ENCODE measurements around the gene SEC61A1.

SEC61A1 gene

GRCh38 chr3:128076483-128077201 is 24.4 kb downstream of the SEC61A1 start:
- peaks cover 15 to 19% of the 10 kb centered on the region in 2 donors for H3K4me1 ChIP-seq (ENCODE audit: control insufficient read depth in 1 of 2, insufficient read depth in 2 of 2, low read length in 2 of 2)
- H3K9me3 ChIP-seq (ENCODE audit: control insufficient read depth in 1 of 2, low read length in 2 of 2): no peaks in the 10 kb centered on the region
- H3K27me3 ChIP-seq (ENCODE audit: control insufficient read depth in 1 of 2, insufficient read depth in 2 of 2, low read length in 2 of 2): no peaks in the 10 kb centered on the region
- H3K4me3 ChIP-seq (ENCODE audit: low read depth in 1 of 2, low read length in 2 of 2): peak overlapping the region; percentile 61 to 72
- H3K36me3 ChIP-seq (ENCODE audit: control insufficient read depth in 1 of 2, insufficient read depth in 2 of 2, low read length in 2 of 2): peaks cover 11 to 21% of the 10 kb centered on the region in 2 donors
- H3K9ac ChIP-seq (ENCODE audit: low read depth in 1 of 2, low read length in 2 of 2): peak overlapping the region; percentile 35 to 60
- H3K27ac ChIP-seq (ENCODE audit: low read depth, low read length): no peak overlapping the region

GRCh38 chr3:128077202-128077624 is 25.0 kb downstream of the SEC61A1 start:
- no peaks in the 10 kb centered on the region for H3K9me3 ChIP-seq (ENCODE audit: control insufficient read depth in 1 of 2, low read length in 2 of 2)
- no peaks in the 10 kb centered on the region for H3K27me3 ChIP-seq (ENCODE audit: control insufficient read depth in 1 of 2, insufficient read depth in 2 of 2, low read length in 2 of 2)
- no peak overlapping the region for H3K27ac ChIP-seq (ENCODE audit: low read depth, low read length)
- H3K4me3 ChIP-seq (ENCODE audit: low read depth in 1 of 2, low read length in 2 of 2): peak overlapping the region in 1 of 2 donors; percentile 72
- H3K4me1 ChIP-seq (ENCODE audit: control insufficient read depth in 1 of 2, insufficient read depth in 2 of 2, low read length in 2 of 2): peaks cover 16 to 20% of the 10 kb centered on the region in 2 donors
- H3K36me3 ChIP-seq (ENCODE audit: control insufficient read depth in 1 of 2, insufficient read depth in 2 of 2, low read length in 2 of 2): peaks cover 5 to 19% of the 10 kb centered on the region in 2 donors
- H3K9ac ChIP-seq (ENCODE audit: low read depth in 1 of 2, low read length in 2 of 2): no peak overlapping the region

- no peak overlapping the region for H3K27ac ChIP-seq (ENCODE audit: low read depth, low read length)
- no peaks in the 10 kb centered on the region for H3K9me3 ChIP-seq (ENCODE audit: control insufficient read depth in 1 of 2, low read length in 2 of 2)
- H3K27me3 ChIP-seq (ENCODE audit: control insufficient read depth in 1 of 2, insufficient read depth in 2 of 2, low read length in 2 of 2): no peaks in the 10 kb centered on the region
- H3K4me3 ChIP-seq (ENCODE audit: low read depth in 1 of 2, low read length in 2 of 2): no peak overlapping the region
- H3K36me3 ChIP-seq (ENCODE audit: control insufficient read depth in 1 of 2, insufficient read depth in 2 of 2, low read length in 2 of 2): peaks cover 4 to 18% of the 10 kb centered on the region in 2 donors
- peaks cover 16 to 22% of the 10 kb centered on the region in 2 donors for H3K4me1 ChIP-seq (ENCODE audit: control insufficient read depth in 1 of 2, insufficient read depth in 2 of 2, low read length in 2 of 2)
- no peak overlapping the region for H3K9ac ChIP-seq (ENCODE audit: low read depth in 1 of 2, low read length in 2 of 2)
Measured at GRCh38 chr3:128077665-128078064, 25.4 kb downstream of the SEC61A1 start.

- no peak overlapping the region for H3K27ac ChIP-seq (ENCODE audit: low read depth, low read length)
- H3K9ac ChIP-seq (ENCODE audit: low read depth in 1 of 2, low read length in 2 of 2): no peak overlapping the region
- H3K4me1 ChIP-seq (ENCODE audit: control insufficient read depth in 1 of 2, insufficient read depth in 2 of 2, low read length in 2 of 2): peaks cover 16 to 22% of the 10 kb centered on the region in 2 donors
- H3K9me3 ChIP-seq (ENCODE audit: control insufficient read depth in 1 of 2, low read length in 2 of 2): no peaks in the 10 kb centered on the region
- H3K27me3 ChIP-seq (ENCODE audit: control insufficient read depth in 1 of 2, insufficient read depth in 2 of 2, low read length in 2 of 2): no peaks in the 10 kb centered on the region
- H3K4me3 ChIP-seq (ENCODE audit: low read depth in 1 of 2, low read length in 2 of 2): no peak overlapping the region
- peaks cover 4 to 20% of the 10 kb centered on the region in 2 donors for H3K36me3 ChIP-seq (ENCODE audit: control insufficient read depth in 1 of 2, insufficient read depth in 2 of 2, low read length in 2 of 2)
Measured at GRCh38 chr3:128078322-128078721, 26.1 kb downstream of the SEC61A1 start.

- Histone ChIP-seq H3K9me3 (ENCODE audit: control insufficient read depth in 1 of 2, low read length in 2 of 2) (no peaks in the 10 kb centered on the region), H3K4me3 (ENCODE audit: low read depth in 1 of 2, low read length in 2 of 2) (no peak overlapping the region), H3K4me1 (ENCODE audit: control insufficient read depth in 1 of 2, insufficient read depth in 2 of 2, low read length in 2 of 2) (peaks cover 16 to 22% of the 10 kb centered on the region in 2 donors), H3K36me3 (ENCODE audit: control insufficient read depth in 1 of 2, insufficient read depth in 2 of 2, low read length in 2 of 2) (peaks cover 4 to 22% of the 10 kb centered on the region in 2 donors), H3K27me3 (ENCODE audit: control insufficient read depth in 1 of 2, insufficient read depth in 2 of 2, low read length in 2 of 2) (no peaks in the 10 kb centered on the region), H3K27ac (ENCODE audit: low read depth, low read length) (no peak overlapping the region), H3K9ac (ENCODE audit: low read depth in 1 of 2, low read length in 2 of 2) (no peak overlapping the region)
Measured at GRCh38 chr3:128078875-128079274, 26.6 kb downstream of the SEC61A1 start.

GRCh38 chr3:128079823-128080222 is 27.6 kb downstream of the SEC61A1 start:
- no peak overlapping the region for H3K27ac ChIP-seq (ENCODE audit: low read depth, low read length)
- no peaks in the 10 kb centered on the region for H3K9me3 ChIP-seq (ENCODE audit: control insufficient read depth in 1 of 2, low read length in 2 of 2)
- H3K4me3 ChIP-seq (ENCODE audit: low read depth in 1 of 2, low read length in 2 of 2): no peak overlapping the region
- H3K36me3 ChIP-seq (ENCODE audit: control insufficient read depth in 1 of 2, insufficient read depth in 2 of 2, low read length in 2 of 2): peaks cover 6 to 27% of the 10 kb centered on the region in 2 donors
- H3K4me1 ChIP-seq (ENCODE audit: control insufficient read depth in 1 of 2, insufficient read depth in 2 of 2, low read length in 2 of 2): peaks cover 15 to 24% of the 10 kb centered on the region in 2 donors
- no peaks in the 10 kb centered on the region for H3K27me3 ChIP-seq (ENCODE audit: control insufficient read depth in 1 of 2, insufficient read depth in 2 of 2, low read length in 2 of 2)
- H3K9ac ChIP-seq (ENCODE audit: low read depth in 1 of 2, low read length in 2 of 2): no peak overlapping the region

GRCh38 chr3:128080323-128081080 is 28.3 kb downstream of the SEC61A1 start:
- Histone ChIP-seq H3K4me1 (ENCODE audit: control insufficient read depth in 1 of 2, insufficient read depth in 2 of 2, low read length in 2 of 2) (peaks cover 12 to 20% of the 10 kb centered on the region in 2 donors), H3K36me3 (ENCODE audit: control insufficient read depth in 1 of 2, insufficient read depth in 2 of 2, low read length in 2 of 2) (peaks cover 10 to 32% of the 10 kb centered on the region in 2 donors), H3K27me3 (ENCODE audit: control insufficient read depth in 1 of 2, insufficient read depth in 2 of 2, low read length in 2 of 2) (no peaks in the 10 kb centered on the region), H3K4me3 (ENCODE audit: low read depth in 1 of 2, low read length in 2 of 2) (no peak overlapping the region), H3K9me3 (ENCODE audit: control insufficient read depth in 1 of 2, low read length in 2 of 2) (no peaks in the 10 kb centered on the region), H3K9ac (ENCODE audit: low read depth in 1 of 2, low read length in 2 of 2) (no peak overlapping the region), H3K27ac (ENCODE audit: low read depth, low read length) (no peak overlapping the region)

- Histone ChIP-seq H3K9ac (ENCODE audit: low read depth in 1 of 2, low read length in 2 of 2) (no peak overlapping the region), H3K27ac (ENCODE audit: low read depth, low read length) (no peak overlapping the region), H3K4me3 (ENCODE audit: low read depth in 1 of 2, low read length in 2 of 2) (no peak overlapping the region), H3K27me3 (ENCODE audit: control insufficient read depth in 1 of 2, insufficient read depth in 2 of 2, low read length in 2 of 2) (no peaks in the 10 kb centered on the region), H3K36me3 (ENCODE audit: control insufficient read depth in 1 of 2, insufficient read depth in 2 of 2, low read length in 2 of 2) (peaks cover 10 to 38% of the 10 kb centered on the region in 2 donors), H3K4me1 (ENCODE audit: control insufficient read depth in 1 of 2, insufficient read depth in 2 of 2, low read length in 2 of 2) (peaks cover 12 to 14% of the 10 kb centered on the region in 2 donors), H3K9me3 (ENCODE audit: control insufficient read depth in 1 of 2, low read length in 2 of 2) (no peaks in the 10 kb centered on the region)
Measured at GRCh38 chr3:128081226-128081625, 29.0 kb downstream of the SEC61A1 start.

GRCh38 chr3:128081846-128082245 is 29.6 kb downstream of the SEC61A1 start:
- H3K36me3 ChIP-seq (ENCODE audit: control insufficient read depth in 1 of 2, insufficient read depth in 2 of 2, low read length in 2 of 2): peaks cover 10 to 42% of the 10 kb centered on the region in 2 donors
- H3K9ac ChIP-seq (ENCODE audit: low read depth in 1 of 2, low read length in 2 of 2): no peak overlapping the region
- no peak overlapping the region for H3K27ac ChIP-seq (ENCODE audit: low read depth, low read length)
- H3K9me3 ChIP-seq (ENCODE audit: control insufficient read depth in 1 of 2, low read length in 2 of 2): no peaks in the 10 kb centered on the region
- H3K4me3 ChIP-seq (ENCODE audit: low read depth in 1 of 2, low read length in 2 of 2): no peak overlapping the region
- H3K4me1 ChIP-seq (ENCODE audit: control insufficient read depth in 1 of 2, insufficient read depth in 2 of 2, low read length in 2 of 2): peaks cover 8 to 9% of the 10 kb centered on the region in 2 donors
- H3K27me3 ChIP-seq (ENCODE audit: control insufficient read depth in 1 of 2, insufficient read depth in 2 of 2, low read length in 2 of 2): no peaks in the 10 kb centered on the region

- no peak overlapping the region for H3K4me3 ChIP-seq (ENCODE audit: low read depth in 1 of 2, low read length in 2 of 2)
- H3K27me3 ChIP-seq (ENCODE audit: control insufficient read depth in 1 of 2, insufficient read depth in 2 of 2, low read length in 2 of 2): no peaks in the 10 kb centered on the region
- peaks cover 10 to 48% of the 10 kb centered on the region in 2 donors for H3K36me3 ChIP-seq (ENCODE audit: control insufficient read depth in 1 of 2, insufficient read depth in 2 of 2, low read length in 2 of 2)
- no peaks in the 10 kb centered on the region for H3K9me3 ChIP-seq (ENCODE audit: control insufficient read depth in 1 of 2, low read length in 2 of 2)
- no peak overlapping the region for H3K27ac ChIP-seq (ENCODE audit: low read depth, low read length)
- peaks cover 8 to 9% of the 10 kb centered on the region in 2 donors for H3K4me1 ChIP-seq (ENCODE audit: control insufficient read depth in 1 of 2, insufficient read depth in 2 of 2, low read length in 2 of 2)
- no peak overlapping the region for H3K9ac ChIP-seq (ENCODE audit: low read depth in 1 of 2, low read length in 2 of 2)
Measured at GRCh38 chr3:128082546-128082945, 30.3 kb downstream of the SEC61A1 start.

All from duodenal mucosa (tissue), 2 donors.